NCI-H1436 (cell line): ENCODE data around the gene PHF20.
"Not testable (repeated sequence)": the region's sequence is repeated elsewhere in the genome, so short reads cannot be mapped to it uniquely, and the experiment has no call there.

ENCODE experiments used
- DNase-seq: peaks from one replicate; lab custom pipeline; 2025; lab: John Stamatoyannopoulos, UW

The PHF20 gene

DNA sequence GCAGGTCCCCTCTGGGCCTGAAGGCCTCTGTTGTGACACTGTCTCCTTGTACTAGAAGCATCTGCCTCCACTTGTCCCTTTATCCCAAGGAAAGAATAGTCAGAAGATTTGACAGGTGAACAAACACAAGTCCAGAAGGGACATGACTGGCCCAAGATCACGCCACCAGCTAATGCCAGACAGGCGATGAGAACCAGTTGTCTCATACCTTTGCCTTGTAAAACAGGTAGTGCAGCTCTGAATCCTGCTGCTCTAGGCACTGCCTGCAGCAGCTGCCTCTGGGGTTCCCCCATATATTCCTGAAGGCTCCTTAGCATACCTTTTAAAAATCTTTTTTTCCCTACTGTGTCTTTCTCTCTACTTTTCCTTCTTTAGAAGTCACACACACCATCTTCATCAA is 157.5 kb downstream of the PHF20 start:
- no peak for DNase-seq

- DNase-seq: no peak
Observed at GRCh38 chr20:35934050-35934449, 162.2 kb downstream of the PHF20 start.

DNA sequence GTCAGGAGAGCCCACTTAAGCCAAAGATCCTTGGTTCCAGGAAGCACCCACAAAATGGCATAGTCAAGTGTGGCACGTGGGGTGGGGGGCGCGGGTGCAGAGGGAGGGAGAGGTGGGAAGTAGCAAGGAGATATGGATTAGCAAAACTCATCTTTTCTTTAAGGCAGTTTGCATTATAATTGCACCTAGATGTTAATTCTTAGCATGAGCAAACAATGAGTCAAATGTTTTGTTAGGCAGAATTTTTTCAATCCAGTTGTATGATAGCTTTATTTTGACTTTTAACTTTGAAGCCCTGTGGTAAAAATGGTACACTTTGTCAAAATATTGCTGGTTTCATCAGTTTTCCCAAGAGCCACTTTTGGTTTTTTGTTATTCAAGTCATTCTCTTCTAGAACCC is 167.4 kb downstream of the PHF20 start:
- DNase-seq: no peak

- no peak for DNase-seq
Observed at GRCh38 chr20:35941620-35942019, 169.8 kb downstream of the PHF20 start.

DNA sequence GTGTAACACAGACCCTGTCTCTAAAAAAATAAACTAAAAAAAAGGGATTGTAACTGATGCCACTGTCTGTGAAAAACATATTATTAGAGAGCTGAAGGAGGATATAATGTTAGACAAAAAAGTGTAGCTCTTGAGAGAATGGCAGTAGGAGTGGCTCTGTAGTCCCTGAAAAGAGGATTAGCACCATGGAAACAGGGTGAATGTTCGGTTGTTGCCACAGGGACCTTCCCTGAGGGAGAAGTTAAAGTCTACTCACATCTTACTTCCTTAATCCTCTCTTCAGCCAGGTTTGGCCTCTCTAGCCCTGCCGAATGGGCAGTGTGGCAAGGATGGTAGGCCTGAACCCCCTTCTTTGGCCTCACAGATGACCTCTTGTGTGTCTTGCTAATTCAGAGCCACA is 170.4 kb downstream of the PHF20 start:
- DNase-seq: no peak

DNA sequence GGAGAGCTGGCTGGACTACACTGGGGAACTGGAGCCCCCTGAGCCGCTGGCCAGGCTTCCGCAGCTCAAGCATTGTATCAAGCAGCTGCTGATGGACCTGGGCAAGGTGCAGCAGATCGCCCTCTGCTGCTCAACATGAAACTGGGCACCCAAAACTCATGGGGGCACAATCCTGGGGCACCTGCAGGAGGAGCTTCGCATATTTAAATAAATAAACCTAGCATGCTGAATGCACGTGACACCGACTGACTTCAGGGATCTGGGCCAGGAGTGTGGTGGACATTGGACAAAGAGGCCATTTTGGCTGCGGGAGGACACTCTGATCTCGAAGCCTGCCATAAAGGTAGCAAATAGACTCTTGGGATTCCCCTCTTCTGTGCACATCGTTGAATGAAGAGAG is 175.7 kb downstream of the PHF20 start:
- DNase-seq: peak; percentile 9

GRCh38 chr20:35947907-35948306 is 176.1 kb downstream of the PHF20 start:
- DNase-seq: no peak

- no peak for DNase-seq
Observed at GRCh38 chr20:35950093-35950492, 178.3 kb downstream of the PHF20 start.

DNA sequence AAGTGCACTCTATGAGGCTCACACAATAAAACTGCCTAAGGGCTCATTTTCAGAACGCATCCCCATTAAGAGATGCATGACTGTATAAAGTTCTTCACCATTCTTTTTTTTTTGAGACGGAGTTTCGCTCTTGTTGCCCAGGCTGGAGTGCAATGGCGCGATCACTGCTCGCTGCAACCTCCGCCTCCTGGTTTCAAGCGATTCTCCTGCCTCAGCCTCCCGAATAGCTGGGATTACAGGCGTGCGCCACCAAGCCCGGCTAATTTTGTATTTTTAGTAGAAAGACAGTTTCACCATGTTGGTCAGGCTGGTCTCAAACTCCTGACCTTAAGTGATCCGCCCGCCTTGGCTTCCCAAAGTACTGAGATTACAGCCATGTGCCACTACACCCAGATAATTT is 180.3 kb downstream of the PHF20 start:
- not testable (repeated sequence) for DNase-seq

- no peak for DNase-seq
Observed at GRCh38 chr20:35952480-35953386, 180.9 kb downstream of the PHF20 start.

DNA sequence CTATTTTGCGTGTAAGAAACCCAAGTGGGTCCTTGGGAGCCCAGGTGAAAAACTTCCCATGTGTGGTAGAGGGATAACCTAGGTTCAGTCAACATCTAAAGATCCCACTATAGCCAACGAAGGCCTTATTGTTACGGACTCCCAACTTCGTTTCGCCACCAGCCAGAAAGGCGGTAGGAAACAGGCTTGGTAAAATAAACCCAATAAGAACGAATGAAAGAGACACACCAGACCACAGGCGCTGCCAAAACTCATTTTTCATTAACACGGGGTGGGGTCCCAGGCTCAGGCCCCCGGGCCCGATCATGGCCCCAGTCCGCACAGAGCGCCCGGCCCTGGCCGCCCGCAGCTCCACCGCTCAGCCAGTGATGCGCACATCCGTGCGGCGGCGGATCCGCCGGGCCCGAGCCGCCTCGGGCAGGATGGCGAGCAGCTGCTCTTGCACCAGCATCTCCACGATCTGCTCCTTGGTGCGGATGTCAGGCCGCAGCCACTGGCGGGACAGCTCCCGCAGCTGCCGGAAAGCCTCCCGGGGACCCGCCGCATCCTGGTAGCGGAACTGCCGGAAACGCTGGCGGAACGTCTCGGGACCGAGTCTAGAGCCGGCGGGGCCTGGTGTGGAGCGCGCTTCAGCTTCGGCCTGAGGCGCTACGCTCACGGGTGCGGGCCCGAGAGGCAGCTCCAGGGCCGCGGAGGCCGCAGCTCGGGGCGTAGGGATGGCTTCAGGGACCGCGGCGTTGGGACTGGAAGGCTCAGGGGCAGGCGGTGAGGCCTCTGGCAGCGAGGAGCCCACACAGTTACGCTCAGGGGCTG is 181.8 kb downstream of the PHF20 start:
- no peak for DNase-seq

DNA sequence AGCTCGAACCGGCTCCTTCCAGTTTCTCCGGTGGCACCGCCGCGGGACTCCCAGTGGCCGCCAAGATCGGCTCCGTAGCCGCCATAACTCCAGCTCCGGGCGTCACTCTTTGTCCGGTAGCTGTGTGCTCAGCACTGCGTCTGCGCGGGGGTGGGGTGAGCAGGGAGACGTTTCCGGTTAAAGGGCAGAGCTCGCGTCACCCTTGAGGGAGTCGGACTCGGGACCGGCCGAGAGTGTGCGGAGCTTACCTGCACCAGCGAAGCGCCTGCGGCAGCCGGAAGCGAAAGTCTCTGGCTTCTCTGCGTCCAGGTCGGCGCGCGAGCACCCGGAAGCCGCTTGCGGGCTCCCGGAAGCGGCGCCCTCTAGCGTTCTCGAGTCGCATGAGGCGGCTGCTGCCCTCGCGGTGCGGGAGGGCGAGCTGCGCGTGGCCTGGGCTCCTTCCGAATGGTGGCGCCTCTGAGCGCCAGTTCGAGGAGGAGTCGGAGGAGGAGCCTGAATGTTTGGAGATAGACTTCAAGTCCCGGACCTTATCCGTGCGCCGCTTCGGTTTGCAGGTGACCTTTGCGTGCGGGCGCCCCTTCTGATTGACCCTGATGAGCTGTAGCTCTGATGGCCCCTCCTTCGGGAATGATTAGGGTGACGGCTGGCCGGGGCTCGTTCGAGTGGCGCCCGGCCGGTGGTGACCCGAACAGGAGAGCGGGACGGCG is 182.5 kb downstream of the PHF20 start, which contains the start of gene SCAND1:
TSS of gene SCAND1 (minus strand) at position 303 of the 707 bp plus-strand sequence. CDS start at position 85, 218 bp downstream.
- DNase-seq: peak; percentile 96

GRCh38 chr20:35954907-35955251 is 183.1 kb downstream of the PHF20 start:
- no peak for DNase-seq

- no peak for DNase-seq
Observed at GRCh38 chr20:35956616-35957015, 184.8 kb downstream of the PHF20 start.

- DNase-seq: not testable (repeated sequence)
Observed at GRCh38 chr20:35959291-35959690, 187.5 kb downstream of the PHF20 start.

DNA sequence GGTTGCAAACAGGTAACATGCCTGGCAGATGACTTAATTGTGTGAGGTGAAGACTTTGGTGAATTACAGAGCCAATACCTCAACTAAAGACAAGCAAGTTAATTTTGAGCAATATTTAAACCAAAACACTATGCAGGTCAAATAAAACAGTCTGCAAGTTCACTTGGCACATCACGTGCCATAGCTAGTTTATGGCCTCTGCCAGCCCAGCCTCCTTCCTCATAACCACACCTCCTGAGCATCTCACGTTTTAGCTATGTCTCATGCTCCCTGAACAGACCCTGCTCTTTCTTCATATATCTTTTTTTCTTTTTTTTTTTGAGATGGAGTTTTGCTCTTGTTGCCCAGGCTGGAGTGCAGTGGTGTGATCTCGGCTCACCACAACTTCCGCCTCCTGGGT is 192.1 kb downstream of the PHF20 start:
- DNase-seq: no peak

GRCh38 chr20:35967979-35968640 is 196.3 kb downstream of the PHF20 start, which contains the start of gene CNBD2:
Gene CNBD2 (plus strand): TSS chr20:35968590. CDS start chr20:35968763, 173 bp downstream.
- no peak for DNase-seq

DNA sequence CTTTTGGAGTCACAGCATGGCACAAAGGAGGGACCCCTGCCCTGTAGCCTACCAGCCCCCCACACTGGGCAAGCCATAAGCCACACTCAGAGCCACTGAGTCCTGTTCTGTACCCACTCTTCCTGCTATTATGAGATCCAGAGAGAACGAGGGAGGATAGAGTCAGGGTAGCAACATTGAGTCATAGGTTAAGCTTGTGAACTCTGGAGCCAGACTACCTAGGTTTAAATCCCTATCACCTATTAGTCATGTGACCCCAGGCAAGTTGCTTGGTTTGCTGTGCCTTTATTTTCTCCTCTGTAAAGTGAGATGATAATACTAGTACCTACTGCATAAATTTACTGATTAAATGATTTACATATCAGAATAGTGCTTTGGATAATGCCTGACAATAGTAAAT is 197.1 kb downstream of the PHF20 start:
- no peak for DNase-seq

GRCh38 chr20:35971981-35972380 is 200.2 kb downstream of the PHF20 start:
- DNase-seq: no peak

DNA sequence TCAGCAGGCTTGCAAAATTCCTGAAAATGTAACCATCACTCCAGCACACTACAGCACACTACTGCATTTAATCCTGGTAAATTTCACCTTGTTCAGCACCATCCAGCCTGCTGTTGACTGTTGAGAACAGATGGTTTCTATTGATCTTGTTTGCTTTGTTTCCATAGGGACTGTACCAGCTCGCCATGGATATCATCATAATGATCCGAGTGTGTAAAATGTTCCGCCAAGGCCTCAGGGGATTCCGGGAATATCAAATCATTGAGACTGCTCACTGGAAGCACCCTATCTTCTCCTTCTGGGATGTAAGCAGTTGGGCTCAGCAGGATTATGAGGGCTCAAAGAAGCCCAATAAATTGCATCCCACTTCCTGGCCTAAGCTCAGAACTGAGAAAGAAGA is 200.6 kb downstream of the PHF20 start:
- no peak for DNase-seq

DNA sequence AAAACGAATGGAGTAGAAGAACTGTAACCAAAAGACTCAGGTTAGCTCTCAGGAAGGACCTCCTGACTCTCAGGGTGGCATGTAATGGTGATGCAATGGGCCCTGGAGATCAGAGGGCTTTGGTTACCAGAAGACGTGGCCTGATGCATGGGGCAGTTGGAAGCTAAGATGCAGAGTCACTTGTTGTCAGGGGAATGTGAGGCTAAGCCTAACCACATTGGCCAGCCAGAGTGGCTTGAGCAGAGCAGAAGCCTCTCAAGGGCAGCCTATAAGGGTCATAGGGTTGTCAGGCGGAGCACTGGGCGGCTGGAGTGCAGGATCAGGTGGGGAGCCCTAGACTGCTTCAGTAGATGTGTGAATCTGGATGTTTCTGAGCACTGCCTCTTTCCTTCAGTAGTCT is 202.4 kb downstream of the PHF20 start:
- DNase-seq: no peak
